Skin epidermis (tissue), 12 donors: ENCODE results near the gene ARHGEF2.

Source experiments
- H3K27ac ChIP-seq, 21 experiments: fragments of 200-600 bp; sonication (generic) in 11 of 21; one replicate each; pipeline ENCODE4 v1.5.0; 2020; ENCODE audit warnings: mild to moderate bottlenecking in 3 of 21, inconsistent platforms in 2 of 21, moderate library complexity in 2 of 21
- H3K4me3 ChIP-seq, 7 experiments: fragments of 200-600 bp; sonication (generic) in 2 of 7; one replicate each; pipeline ENCODE4 v1.5.0; 2020; ENCODE audit warnings: inconsistent platforms in 2 of 7, mild to moderate bottlenecking in 2 of 7, moderate library complexity in 1 of 7

ARHGEF2 gene

DNA sequence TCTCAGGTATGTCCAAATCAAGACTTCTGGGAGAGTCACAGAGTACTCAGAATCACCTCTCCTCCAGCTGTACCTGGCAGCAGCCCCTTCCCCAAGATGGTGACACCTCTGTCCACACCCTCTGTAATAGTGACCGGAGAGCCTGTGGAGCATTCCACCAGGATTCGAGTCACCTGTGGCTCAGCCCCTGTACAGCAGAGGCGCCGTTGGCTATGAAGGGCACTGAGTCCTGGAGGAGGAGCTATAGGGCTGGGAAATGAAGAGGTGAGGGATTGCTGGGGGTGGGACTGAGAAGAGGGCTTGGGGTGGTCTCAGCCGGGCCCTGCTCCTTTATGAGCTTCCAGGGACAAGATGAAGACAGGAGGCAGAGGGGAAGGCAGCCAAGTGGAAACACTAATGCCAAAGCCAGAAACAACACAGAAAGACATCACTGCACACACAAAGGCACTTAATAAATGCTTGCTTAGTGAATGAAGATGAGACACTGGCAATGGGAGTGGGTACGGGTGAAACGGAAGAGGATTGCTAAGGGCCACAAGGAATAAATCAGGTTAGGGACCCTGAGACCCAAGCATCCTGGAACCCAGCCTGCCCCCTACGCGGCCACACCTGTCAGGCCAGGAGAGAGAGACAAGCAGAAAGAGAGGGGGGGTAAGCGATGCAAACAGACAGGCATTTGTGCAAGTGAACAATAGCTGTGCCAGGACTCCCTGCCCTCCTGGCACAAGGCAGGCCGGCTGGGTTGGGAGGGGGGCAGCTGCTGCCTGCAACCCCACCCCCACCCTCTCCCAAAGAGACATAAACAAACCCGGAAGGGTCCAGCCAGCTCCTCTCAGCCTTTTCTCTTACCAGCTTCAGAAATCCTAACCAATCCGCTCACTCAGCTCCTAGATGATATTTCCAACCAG lies 3.9 kb downstream of the ARHGEF2 start:
- peak overlapping the region in 19 of 21 experiments; percentile 51 to 100 (median 96) for H3K27ac ChIP-seq
- H3K4me3 ChIP-seq: peak overlapping the region in 3 of 7 experiments; percentile 71 to 82 (median 73)

DNA sequence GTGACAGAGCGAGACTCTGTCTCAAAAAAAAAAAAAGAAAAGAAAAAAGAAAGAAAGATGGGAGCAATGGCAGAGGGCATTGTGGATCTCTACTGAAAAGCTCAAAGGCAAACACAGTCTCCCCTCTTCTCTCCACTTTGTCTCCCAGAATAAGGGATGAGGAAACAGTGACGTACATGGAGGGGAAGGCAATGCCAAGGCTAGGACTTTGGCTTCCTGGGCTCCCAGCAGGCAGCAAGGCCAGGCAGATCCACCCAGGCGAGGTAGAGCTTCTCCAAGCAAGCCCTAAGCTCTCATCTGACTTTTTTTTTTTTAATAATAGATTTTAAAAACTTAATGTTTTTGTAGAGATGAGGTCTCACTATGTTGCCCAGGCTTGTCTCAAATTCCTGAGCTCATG lies 4.6 kb downstream of the ARHGEF2 start:
- H3K27ac ChIP-seq: peak overlapping the region in 13 of 21 experiments; percentile 46 to 99 (median 96)

GRCh38 chr1:155971910-155972809 lies 6.2 kb downstream of the ARHGEF2 start:
- Histone ChIP-seq H3K4me3 (no peak overlapping the region), H3K27ac (peak overlapping the region in 14 of 21 experiments; percentile 1 to 80 (median 48))

More for the DNA sequence above, 4.6 kb downstream of the ARHGEF2 start:
- H3K4me3 ChIP-seq: no peak overlapping the region

- Histone ChIP-seq H3K4me3 (no peak overlapping the region), H3K27ac (peak overlapping the region in 20 of 21 experiments; percentile 5 to 82 (median 60))
Observed at GRCh38 chr1:155970531-155971167, 7.7 kb downstream of the ARHGEF2 start.

GRCh38 chr1:155969377-155969791 lies 9.0 kb downstream of the ARHGEF2 start:
- Histone ChIP-seq H3K27ac (peak overlapping the region in 18 of 21 experiments; percentile 9 to 82 (median 66)), H3K4me3 (no peak overlapping the region)

DNA sequence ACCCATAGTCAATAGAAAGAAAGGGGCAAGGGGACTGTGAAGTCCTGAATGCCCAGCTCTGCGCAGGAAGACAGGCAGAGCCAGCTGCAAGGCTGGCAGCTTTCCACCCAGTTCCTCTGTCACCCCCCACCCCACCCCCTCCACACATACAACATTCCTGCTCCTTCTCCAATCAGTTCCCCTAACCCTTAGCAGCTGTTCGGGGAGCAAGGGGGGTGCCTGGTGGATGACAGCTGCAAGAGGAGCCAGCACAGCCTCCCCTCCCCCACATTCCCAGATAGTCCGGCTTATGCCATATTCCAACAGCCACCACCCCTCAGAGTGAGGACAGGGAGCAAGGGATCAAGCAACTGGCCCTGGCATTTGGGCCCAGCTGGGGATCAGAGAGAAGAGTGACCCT lies 9.7 kb downstream of the ARHGEF2 start:
- Histone ChIP-seq H3K27ac (peak overlapping the region in 19 of 21 experiments; percentile 9 to 83 (median 69)), H3K4me3 (no peak overlapping the region)

- Histone ChIP-seq H3K4me3 (no peak overlapping the region), H3K27ac (peak overlapping the region in 20 of 21 experiments; percentile 5 to 83 (median 70))
Observed at GRCh38 chr1:155968051-155968400, 10.3 kb downstream of the ARHGEF2 start.

DNA sequence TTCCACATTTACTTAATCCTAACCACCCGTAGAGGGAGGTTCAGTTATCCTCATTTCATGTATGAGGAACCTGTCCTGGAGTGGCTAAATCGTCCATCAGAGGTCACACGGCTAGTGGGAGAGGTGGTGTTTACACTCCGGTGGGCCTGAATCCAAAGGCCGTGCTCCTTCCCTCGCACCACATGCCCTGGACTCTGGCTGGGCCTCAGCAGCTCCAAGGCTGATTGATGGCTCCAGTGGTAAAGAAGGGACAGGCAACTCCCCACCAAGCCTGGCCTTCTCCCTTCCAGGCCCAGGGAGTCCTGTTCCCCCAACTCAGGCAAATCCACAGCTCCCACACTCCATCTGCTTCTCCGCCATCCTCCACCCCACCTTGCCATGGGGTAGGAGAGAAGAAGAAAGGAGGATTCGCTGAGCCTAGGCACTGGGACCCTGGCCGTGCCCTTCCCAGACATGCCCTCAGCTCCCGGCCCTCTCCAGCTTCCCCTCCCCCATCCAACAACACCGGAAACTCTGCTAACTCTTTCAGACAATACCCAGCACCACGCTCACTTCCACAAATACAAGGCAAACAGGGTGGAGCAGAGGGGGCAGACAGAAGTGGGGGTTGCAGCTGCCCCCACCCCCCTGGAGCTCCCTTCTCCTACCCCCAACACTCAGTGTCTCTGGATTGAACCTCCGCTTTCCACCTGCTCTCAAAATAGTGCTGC lies 10.9 kb downstream of the ARHGEF2 start:
- H3K27ac ChIP-seq: peak overlapping the region in 20 of 21 experiments; percentile 5 to 83 (median 70)
- H3K4me3 ChIP-seq: peak overlapping the region in 1 of 7 experiments; percentile 1

GRCh38 chr1:155966750-155967149 lies 11.6 kb downstream of the ARHGEF2 start:
- H3K4me3 ChIP-seq: no peak overlapping the region
- H3K27ac ChIP-seq: peak overlapping the region in 16 of 21 experiments; percentile 5 to 83 (median 72)

DNA sequence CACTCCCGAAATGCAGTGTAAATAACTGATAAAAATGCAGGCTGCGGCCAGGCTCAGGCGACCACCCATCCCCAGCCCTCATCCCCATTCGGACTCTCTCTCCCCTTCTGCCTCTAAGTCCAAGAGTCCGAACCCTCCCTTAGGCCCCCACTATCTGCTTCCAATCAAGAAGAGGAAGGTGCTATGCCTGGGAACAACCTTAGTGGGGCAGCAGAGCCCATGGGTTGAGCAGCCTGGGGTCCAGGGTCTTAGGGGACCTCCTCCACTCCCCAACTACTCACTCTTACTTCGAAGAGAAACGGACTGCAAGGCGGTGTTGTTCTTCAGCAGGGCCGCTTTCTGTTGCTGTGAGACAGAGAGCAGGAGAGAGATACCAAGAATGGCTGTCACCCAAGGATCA lies 12.2 kb downstream of the ARHGEF2 start:
- H3K4me3 ChIP-seq: no peak overlapping the region

DNA sequence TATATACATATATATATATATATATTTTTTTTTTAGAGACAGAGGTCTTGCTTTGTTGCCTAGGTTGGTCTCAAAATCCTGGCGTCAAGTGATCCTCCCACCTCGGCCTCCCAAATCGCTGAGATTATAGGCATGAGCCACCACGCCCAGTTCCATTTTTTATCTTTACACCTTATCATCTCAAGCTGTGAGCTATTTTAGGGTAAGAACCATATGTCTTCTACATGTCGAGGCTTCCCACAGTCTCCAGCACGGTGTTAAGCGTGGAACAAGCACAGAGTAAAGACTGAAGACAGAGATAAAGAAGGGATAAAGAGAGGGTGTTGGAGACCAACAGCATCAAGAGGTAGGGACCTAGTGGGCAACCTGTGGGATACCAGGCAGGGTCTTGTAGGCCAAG lies 14.2 kb downstream of the ARHGEF2 start:
- Histone ChIP-seq H3K4me3 (no peak overlapping the region), H3K27ac (no peak overlapping the region)

More for the DNA sequence above, 12.2 kb downstream of the ARHGEF2 start:
- H3K27ac ChIP-seq: peak overlapping the region in 11 of 21 experiments; percentile 5 to 83 (median 75)

DNA sequence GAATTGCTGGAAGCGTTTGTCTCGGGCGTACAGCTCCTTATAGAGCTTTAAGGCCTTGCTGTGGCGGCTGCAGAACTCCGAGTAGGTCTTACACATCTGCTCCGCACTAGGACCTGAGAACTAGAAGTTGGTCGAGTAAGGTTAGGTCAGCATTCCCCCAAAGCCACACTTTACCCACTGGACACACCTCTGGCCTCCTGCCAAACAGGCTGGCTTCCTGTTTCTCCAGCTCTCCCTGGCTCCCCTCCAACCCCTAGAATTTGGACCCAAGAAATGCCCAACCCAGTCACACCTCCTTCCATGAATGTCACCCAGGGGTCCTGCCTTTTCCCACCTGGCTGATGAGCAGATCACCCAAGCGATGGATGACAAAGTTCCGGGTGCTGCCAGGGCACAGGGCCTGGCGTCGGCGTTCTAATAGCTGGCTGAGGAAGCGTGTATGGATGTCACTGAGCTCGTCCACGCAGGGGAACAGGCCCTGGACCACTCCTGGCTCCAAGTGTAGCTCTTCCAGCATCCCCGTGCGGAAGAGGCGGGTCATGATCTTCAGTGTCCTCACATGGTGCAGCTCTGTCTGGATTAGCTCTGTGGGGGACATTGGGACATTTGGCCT lies 15.6 kb downstream of the ARHGEF2 start:
- Histone ChIP-seq H3K27ac (peak overlapping the region in 11 of 21 experiments; percentile 4 to 57 (median 21)), H3K4me3 (no peak overlapping the region)

- peak overlapping the region in 13 of 21 experiments; percentile 3 to 59 (median 26) for H3K27ac ChIP-seq
Observed at GRCh38 chr1:155961937-155962336, 16.4 kb downstream of the ARHGEF2 start.

GRCh38 chr1:155960081-155960745 lies 18.1 kb downstream of the ARHGEF2 start:
- Histone ChIP-seq H3K4me3 (no peak overlapping the region), H3K27ac (peak overlapping the region in 6 of 21 experiments; percentile 25 to 59 (median 30))

More at GRCh38 chr1:155961937-155962336, 16.4 kb downstream of the ARHGEF2 start:
- H3K4me3 ChIP-seq: no peak overlapping the region

- no peak overlapping the region for H3K27ac ChIP-seq
- H3K4me3 ChIP-seq: no peak overlapping the region
Observed at GRCh38 chr1:155957411-155957915, 20.9 kb downstream of the ARHGEF2 start.

GRCh38 chr1:155954645-155955044 lies 23.7 kb downstream of the ARHGEF2 start:
- Histone ChIP-seq H3K4me3 (no peak overlapping the region), H3K27ac (no peak overlapping the region)

DNA sequence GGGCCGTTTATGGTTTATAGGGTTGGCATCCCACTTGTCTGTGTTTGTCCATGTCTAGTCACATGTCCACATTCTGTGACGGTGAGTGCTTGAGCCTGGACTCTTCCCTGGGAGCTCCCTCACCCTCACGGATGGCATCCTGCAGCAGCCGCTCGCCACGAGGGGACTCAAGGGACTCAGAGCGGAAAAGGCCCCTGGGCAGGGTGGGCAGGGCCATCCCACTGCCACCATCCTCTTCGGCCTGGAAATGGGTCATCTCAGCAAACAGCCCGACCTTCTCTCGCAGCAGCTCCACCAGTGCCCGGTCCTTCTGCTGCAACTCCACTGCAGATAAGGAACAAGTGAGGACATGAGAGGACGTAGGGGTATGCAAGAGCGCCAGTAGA lies 25.8 kb downstream of the ARHGEF2 start:
- H3K27ac ChIP-seq: peak overlapping the region in 2 of 21 experiments; percentile 10 to 37

More for the DNA sequence above, 25.8 kb downstream of the ARHGEF2 start:
- H3K4me3 ChIP-seq: no peak overlapping the region
